T-helper 2 cell (primary cell): ENCODE measurements around the gene RNASE13.
"Not testable (repeated sequence)": the region's sequence is repeated elsewhere in the genome, so short reads cannot be mapped to it uniquely, and the experiment has no call there.

Source experiments
- DNase-seq, 5 experiments: peaks; one replicate each; pipeline versions ENCODE4 v3.0.0 to v3.0.0-alpha.2; 2012 to 2022

Gene RNASE13

GRCh38 chr14:20985650-20986049, 49.0 kb downstream of the RNASE13 start:
- not testable (repeated sequence) for DNase-seq
